ENCODE results near the gene KPNA2. TPM values are rescaled to one million over a fixed set of nuclear protein-coding genes. Genes with fewer than 3 reads are reported as not detected.
"Not testable (repeated sequence)": the region's sequence is repeated elsewhere in the genome, so short reads cannot be mapped to it uniquely, and the experiment has no call there.

The KPNA2 gene
- polyA plus RNA-seq, 2 donors, result 16.1 to 49.4 TPM

DNA sequence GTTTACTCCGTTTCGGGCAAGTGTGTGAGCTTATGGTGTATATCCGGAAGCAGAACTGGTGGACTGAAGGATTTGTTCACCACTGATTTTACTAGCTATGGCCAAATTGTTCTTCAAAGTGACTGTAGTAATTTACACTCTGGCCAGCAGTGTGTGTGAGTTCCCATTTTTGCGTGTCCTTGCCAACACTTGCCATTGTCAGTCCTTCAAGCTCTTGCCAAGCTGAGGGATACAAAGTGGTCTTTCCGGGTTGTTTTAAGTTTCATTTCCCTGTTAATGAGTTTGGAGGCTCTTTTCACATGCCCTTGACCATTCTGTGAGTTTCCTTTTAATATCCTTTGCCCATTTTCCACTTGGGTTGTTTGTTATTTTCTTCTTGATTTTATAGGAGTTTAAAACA, 42.0 kb downstream of the KPNA2 start:
- not testable (repeated sequence) for H3K27ac ChIP-seq (ENCODE audit: low read depth in 2 of 2, low read length in 1 of 2); H3K9me3 ChIP-seq (ENCODE audit: control insufficient read depth in 2 of 2, insufficient read depth in 1 of 2, low read depth in 1 of 2, low read length in 1 of 2); H3K4me3 ChIP-seq (ENCODE audit: low read depth in 1 of 2, low read length in 2 of 2); H3K27me3 ChIP-seq (ENCODE audit: control insufficient read depth in 1 of 2, insufficient read depth in 2 of 2, low read length in 2 of 2); H3K4me1 ChIP-seq (ENCODE audit: control insufficient read depth in 2 of 2, insufficient read depth in 2 of 2, low read length in 1 of 2); H3K36me3 ChIP-seq (ENCODE audit: control insufficient read depth in 2 of 2, insufficient read depth in 2 of 2, low read length in 1 of 2)
- WGBS, 2 donors, result 59 to 66% methylated on average over 5 of the region's 5 CpGs

- H3K4me3 ChIP-seq (ENCODE audit: low read depth in 1 of 2, low read length in 2 of 2), result no peak overlapping the region
- H3K36me3 ChIP-seq (ENCODE audit: control insufficient read depth in 2 of 2, insufficient read depth in 2 of 2, low read length in 1 of 2), result no peaks in the 10 kb centered on the region
- no peak overlapping the region for H3K27ac ChIP-seq (ENCODE audit: low read depth in 2 of 2, low read length in 1 of 2)
- WGBS, 2 donors, result 96 to 98% methylated on average over 45 to 46 of the region's 46 CpGs
- no peaks in the 10 kb centered on the region for H3K27me3 ChIP-seq (ENCODE audit: control insufficient read depth in 1 of 2, insufficient read depth in 2 of 2, low read length in 2 of 2)
- no peaks in the 10 kb centered on the region for H3K9me3 ChIP-seq (ENCODE audit: control insufficient read depth in 2 of 2, insufficient read depth in 1 of 2, low read depth in 1 of 2, low read length in 1 of 2)
- H3K4me1 ChIP-seq (ENCODE audit: control insufficient read depth in 2 of 2, insufficient read depth in 2 of 2, low read length in 1 of 2), result no peaks in the 10 kb centered on the region
These were observed 45.0 kb downstream of the KPNA2 start for GRCh38 chr17:68080411-68081150.

GRCh38 chr17:68081305-68082265, 46.0 kb downstream of the KPNA2 start:
- not testable (repeated sequence) for H3K36me3 ChIP-seq (ENCODE audit: control insufficient read depth in 2 of 2, insufficient read depth in 2 of 2, low read length in 1 of 2); H3K4me3 ChIP-seq (ENCODE audit: low read depth in 1 of 2, low read length in 2 of 2); H3K9me3 ChIP-seq (ENCODE audit: control insufficient read depth in 2 of 2, insufficient read depth in 1 of 2, low read depth in 1 of 2, low read length in 1 of 2); H3K27ac ChIP-seq (ENCODE audit: low read depth in 2 of 2, low read length in 1 of 2); H3K27me3 ChIP-seq (ENCODE audit: control insufficient read depth in 1 of 2, insufficient read depth in 2 of 2, low read length in 2 of 2); H3K4me1 ChIP-seq (ENCODE audit: control insufficient read depth in 2 of 2, insufficient read depth in 2 of 2, low read length in 1 of 2)
- WGBS, 2 donors, result 91 to 92% methylated on average over 12 to 13 of the region's 13 CpGs

DNA sequence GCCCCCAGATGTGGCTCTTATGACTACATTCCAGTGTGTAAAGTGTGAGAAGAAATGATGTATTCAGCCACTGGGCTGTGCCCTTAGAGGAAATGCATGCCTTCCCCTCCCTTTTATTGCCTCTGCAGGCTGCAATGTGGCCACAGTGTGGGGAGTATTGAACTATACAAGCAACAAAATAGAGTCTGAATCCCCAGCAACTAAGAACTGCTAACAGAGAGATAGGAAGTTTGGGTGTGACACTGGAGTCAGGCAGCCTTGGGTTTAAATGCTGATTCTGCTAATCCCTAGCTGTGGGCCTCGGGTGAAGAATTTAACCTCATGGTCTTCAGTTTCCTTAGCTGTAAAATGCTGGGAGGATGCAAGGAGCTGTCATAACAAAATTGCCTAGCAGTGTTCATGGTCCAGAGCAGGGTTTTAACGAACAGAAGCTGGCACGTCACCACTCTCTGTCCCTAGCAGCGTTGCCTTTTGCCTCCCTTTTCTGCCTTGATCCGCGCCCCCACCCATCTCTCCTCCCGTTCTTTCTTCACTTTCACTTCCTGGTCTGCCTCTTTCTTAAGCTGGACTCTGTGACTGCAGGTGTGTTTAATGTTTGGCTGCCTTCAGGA, 50.3 kb downstream of the KPNA2 start:
- no peak overlapping the region for H3K27ac ChIP-seq (ENCODE audit: low read depth in 2 of 2, low read length in 1 of 2)
- H3K9me3 ChIP-seq (ENCODE audit: control insufficient read depth in 2 of 2, insufficient read depth in 1 of 2, low read depth in 1 of 2, low read length in 1 of 2), result no peaks in the 10 kb centered on the region
- H3K27me3 ChIP-seq (ENCODE audit: control insufficient read depth in 1 of 2, insufficient read depth in 2 of 2, low read length in 2 of 2), result no peaks in the 10 kb centered on the region
- H3K4me3 ChIP-seq (ENCODE audit: low read depth in 1 of 2, low read length in 2 of 2), result no peak overlapping the region
- 39 to 50% methylated on average over 7 of the region's 7 CpGs for WGBS, 2 donors
- H3K36me3 ChIP-seq (ENCODE audit: control insufficient read depth in 2 of 2, insufficient read depth in 2 of 2, low read length in 1 of 2), result no peaks in the 10 kb centered on the region
- H3K4me1 ChIP-seq (ENCODE audit: control insufficient read depth in 2 of 2, insufficient read depth in 2 of 2, low read length in 1 of 2), result no peaks in the 10 kb centered on the region

DNA sequence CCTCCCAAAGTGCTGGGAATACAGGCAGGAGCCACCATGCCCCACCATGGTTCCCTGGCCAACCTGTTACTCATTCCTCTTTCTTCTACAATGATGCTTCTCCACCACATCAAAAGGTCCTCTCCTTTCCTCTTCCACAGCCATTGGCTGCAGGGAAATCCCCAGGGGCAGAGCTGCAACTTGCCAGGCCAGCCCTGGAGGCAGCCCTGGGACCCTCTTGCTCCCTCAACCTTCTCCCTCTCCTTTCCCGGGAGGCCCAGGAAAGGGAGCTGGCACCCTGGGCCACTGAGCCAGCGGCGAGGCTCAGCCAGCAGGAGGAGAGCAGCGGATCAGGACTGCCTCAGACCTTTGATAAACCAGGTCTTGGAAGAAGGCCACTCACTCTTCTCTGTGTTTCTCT, 51.1 kb downstream of the KPNA2 start:
- 79 to 80% methylated on average over 4 of the region's 4 CpGs for WGBS, 2 donors
- not testable (repeated sequence) for H3K4me3 ChIP-seq (ENCODE audit: low read depth in 1 of 2, low read length in 2 of 2); H3K4me1 ChIP-seq (ENCODE audit: control insufficient read depth in 2 of 2, insufficient read depth in 2 of 2, low read length in 1 of 2); H3K36me3 ChIP-seq (ENCODE audit: control insufficient read depth in 2 of 2, insufficient read depth in 2 of 2, low read length in 1 of 2); H3K27me3 ChIP-seq (ENCODE audit: control insufficient read depth in 1 of 2, insufficient read depth in 2 of 2, low read length in 2 of 2); H3K27ac ChIP-seq (ENCODE audit: low read depth in 2 of 2, low read length in 1 of 2); H3K9me3 ChIP-seq (ENCODE audit: control insufficient read depth in 2 of 2, insufficient read depth in 1 of 2, low read depth in 1 of 2, low read length in 1 of 2)

- H3K4me3 ChIP-seq (ENCODE audit: low read depth in 1 of 2, low read length in 2 of 2); H3K27me3 ChIP-seq (ENCODE audit: control insufficient read depth in 1 of 2, insufficient read depth in 2 of 2, low read length in 2 of 2); H3K36me3 ChIP-seq (ENCODE audit: control insufficient read depth in 2 of 2, insufficient read depth in 2 of 2, low read length in 1 of 2); H3K27ac ChIP-seq (ENCODE audit: low read depth in 2 of 2, low read length in 1 of 2); H3K4me1 ChIP-seq (ENCODE audit: control insufficient read depth in 2 of 2, insufficient read depth in 2 of 2, low read length in 1 of 2); H3K9me3 ChIP-seq (ENCODE audit: control insufficient read depth in 2 of 2, insufficient read depth in 1 of 2, low read depth in 1 of 2, low read length in 1 of 2): not testable (repeated sequence)
- 55 to 71% methylated on average over 10 of the region's 11 CpGs for WGBS, 2 donors
These were observed 51.6 kb downstream of the KPNA2 start for GRCh38 chr17:68087131-68087623.

- Histone ChIP-seq H3K36me3 (ENCODE audit: control insufficient read depth in 2 of 2, insufficient read depth in 2 of 2, low read length in 1 of 2) (no peaks in the 10 kb centered on the region), H3K4me1 (ENCODE audit: control insufficient read depth in 2 of 2, insufficient read depth in 2 of 2, low read length in 1 of 2) (no peaks in the 10 kb centered on the region), H3K9me3 (ENCODE audit: control insufficient read depth in 2 of 2, insufficient read depth in 1 of 2, low read depth in 1 of 2, low read length in 1 of 2) (no peaks in the 10 kb centered on the region), H3K27ac (ENCODE audit: low read depth in 2 of 2, low read length in 1 of 2) (no peak overlapping the region), H3K4me3 (ENCODE audit: low read depth in 1 of 2, low read length in 2 of 2) (no peak overlapping the region), H3K27me3 (ENCODE audit: control insufficient read depth in 1 of 2, insufficient read depth in 2 of 2, low read length in 2 of 2) (no peaks in the 10 kb centered on the region)
- whole genome bisulfite sequencing, 2 donors, result 77 to 81% methylated on average over 4 of the region's 4 CpGs
These were observed 52.3 kb downstream of the KPNA2 start for GRCh38 chr17:68087851-68088250.

GRCh38 chr17:68089881-68090280, 54.3 kb downstream of the KPNA2 start:
- no peak overlapping the region for H3K27ac ChIP-seq (ENCODE audit: low read depth in 2 of 2, low read length in 1 of 2)
- H3K4me3 ChIP-seq (ENCODE audit: low read depth in 1 of 2, low read length in 2 of 2), result no peak overlapping the region
- no peaks in the 10 kb centered on the region for H3K36me3 ChIP-seq (ENCODE audit: control insufficient read depth in 2 of 2, insufficient read depth in 2 of 2, low read length in 1 of 2)
- 28 to 30% methylated on average over 3 of the region's 3 CpGs for WGBS, 2 donors
- H3K9me3 ChIP-seq (ENCODE audit: control insufficient read depth in 2 of 2, insufficient read depth in 1 of 2, low read depth in 1 of 2, low read length in 1 of 2), result no peaks in the 10 kb centered on the region
- H3K27me3 ChIP-seq (ENCODE audit: control insufficient read depth in 1 of 2, insufficient read depth in 2 of 2, low read length in 2 of 2), result no peaks in the 10 kb centered on the region
- no peaks in the 10 kb centered on the region for H3K4me1 ChIP-seq (ENCODE audit: control insufficient read depth in 2 of 2, insufficient read depth in 2 of 2, low read length in 1 of 2)

- H3K4me1 ChIP-seq (ENCODE audit: control insufficient read depth in 2 of 2, insufficient read depth in 2 of 2, low read length in 1 of 2), result no peaks in the 10 kb centered on the region
- no peaks in the 10 kb centered on the region for H3K36me3 ChIP-seq (ENCODE audit: control insufficient read depth in 2 of 2, insufficient read depth in 2 of 2, low read length in 1 of 2)
- no peak overlapping the region for H3K4me3 ChIP-seq (ENCODE audit: low read depth in 1 of 2, low read length in 2 of 2)
- WGBS, 2 donors, result 88 to 92% methylated on average over 11 of the region's 11 CpGs
- no peaks in the 10 kb centered on the region for H3K9me3 ChIP-seq (ENCODE audit: control insufficient read depth in 2 of 2, insufficient read depth in 1 of 2, low read depth in 1 of 2, low read length in 1 of 2)
- no peak overlapping the region for H3K27ac ChIP-seq (ENCODE audit: low read depth in 2 of 2, low read length in 1 of 2)
- H3K27me3 ChIP-seq (ENCODE audit: control insufficient read depth in 1 of 2, insufficient read depth in 2 of 2, low read length in 2 of 2), result no peaks in the 10 kb centered on the region
These were observed 59.0 kb downstream of the KPNA2 start for GRCh38 chr17:68094481-68095078.

All from esophagus (tissue), 2 donors.